HG02852 (cell line): Measurements from ENCODE around the gene ETV6.

Source experiments
- ATAC-seq: cut with Tn5 transposase; IDR thresholded peaks from one replicate; pipeline ENCODE4 v1.9.1; 2021; ENCODE audit warnings: mild to moderate bottlenecking, moderate library complexity; ENCODE audit not compliant: unreplicated experiment

The ETV6 gene

DNA sequence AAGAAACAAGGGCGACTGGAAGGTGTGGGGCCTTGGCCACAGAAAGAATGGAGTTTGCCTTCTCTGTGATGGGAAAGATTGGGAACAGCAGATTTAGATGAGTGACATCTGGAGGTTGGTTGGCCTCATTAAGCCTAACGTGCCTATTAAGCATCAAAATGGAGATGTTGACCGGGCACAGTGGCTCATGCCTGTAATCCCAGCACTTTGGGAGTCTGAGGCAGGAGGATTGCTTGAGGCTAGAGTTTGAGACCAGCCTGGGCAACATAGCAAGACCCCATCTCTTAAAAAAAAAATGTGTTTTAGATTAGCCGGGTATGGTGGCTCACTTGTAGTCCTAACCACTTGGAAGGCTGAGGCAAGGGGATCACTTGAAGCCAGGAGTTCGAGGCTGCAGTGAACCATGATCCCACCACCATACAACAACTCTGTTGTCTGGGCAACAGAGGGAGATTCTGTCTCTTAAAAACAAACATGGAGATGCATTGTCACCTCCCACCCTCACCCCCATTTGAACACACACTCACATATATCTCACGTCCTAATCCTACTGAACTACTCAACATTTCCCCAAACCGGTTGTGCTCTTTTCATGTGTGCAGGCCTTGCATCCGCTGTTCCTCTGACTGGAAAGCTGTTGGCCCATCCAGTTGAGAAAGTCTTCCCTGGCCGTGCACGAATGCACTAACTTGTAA lies 172.1 kb downstream of the ETV6 start:
- ATAC-seq: no peak

DNA sequence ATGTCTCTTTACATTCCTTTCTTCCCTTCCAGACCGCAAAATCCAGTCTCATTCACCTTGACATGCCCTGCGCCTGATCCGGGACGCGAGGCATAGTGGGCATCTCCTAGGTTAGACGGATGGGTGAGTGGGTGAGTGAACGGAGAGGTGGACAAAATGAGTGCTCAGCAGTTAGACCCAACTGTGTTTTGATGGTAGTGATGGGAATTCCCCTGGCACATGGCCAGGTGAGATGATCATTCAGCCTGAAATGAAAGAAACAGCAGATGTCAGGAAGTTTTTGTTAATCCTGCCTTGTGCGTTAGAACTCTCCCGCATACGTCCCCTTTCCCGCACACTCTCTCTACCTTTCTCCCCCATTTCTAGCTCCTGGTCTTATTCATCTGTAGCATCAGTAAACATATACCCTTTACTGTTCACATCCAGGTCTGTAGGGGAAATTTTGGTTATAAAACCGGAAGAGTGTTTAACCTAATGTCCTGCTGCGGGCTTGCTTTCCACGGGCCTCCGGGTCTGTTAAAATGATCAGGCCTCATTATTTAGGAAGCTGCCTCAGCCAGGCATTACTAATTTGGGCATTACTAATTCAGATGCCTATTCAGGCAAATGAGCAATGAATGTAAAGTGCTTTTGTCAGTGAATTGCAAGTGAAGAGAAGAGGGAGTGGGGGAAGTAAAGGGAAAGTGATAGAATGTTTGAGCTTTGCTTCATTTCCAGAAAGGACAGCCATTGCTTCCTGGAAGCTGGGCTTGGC lies 172.8 kb downstream of the ETV6 start:
- no peak for ATAC-seq

DNA sequence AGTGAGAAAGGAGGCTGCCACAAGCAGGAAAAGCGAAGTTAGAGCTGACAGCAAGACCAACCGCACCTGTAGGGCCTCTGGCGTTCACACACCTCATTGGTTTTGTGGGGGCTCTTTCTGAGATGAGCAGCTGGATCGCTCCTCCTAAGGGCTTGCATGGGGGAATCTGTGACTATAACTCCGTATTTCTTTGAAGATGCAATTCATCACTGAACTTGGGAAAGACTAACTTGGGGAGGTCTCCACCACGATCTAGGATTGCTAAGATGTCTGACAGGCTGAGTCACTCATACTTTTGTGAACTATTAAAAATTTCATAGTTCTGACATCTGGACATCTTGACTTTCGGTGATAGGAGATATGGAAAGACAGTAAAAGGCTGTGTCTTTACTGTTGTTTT lies 173.6 kb downstream of the ETV6 start:
- no peak for ATAC-seq

DNA sequence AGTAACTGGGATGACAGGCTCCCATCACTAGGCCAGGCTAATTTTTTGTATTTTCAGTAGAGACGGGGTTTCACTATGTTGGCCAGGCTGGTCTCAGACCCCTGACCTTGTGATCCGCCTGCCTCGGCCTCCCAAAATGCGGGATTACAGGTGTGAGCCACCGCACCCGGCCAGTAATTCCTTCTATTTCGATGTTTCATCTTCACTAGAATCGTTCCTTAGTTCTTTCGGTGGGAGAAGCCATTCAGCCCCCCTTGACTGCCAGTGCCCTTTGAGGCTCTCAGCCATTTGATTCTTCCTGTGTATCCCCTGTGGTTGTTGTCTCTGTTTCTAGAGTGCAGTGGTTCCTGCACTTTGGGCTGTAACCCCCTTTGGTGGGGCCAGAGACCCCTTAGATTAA lies 174.1 kb downstream of the ETV6 start:
- no peak for ATAC-seq

DNA sequence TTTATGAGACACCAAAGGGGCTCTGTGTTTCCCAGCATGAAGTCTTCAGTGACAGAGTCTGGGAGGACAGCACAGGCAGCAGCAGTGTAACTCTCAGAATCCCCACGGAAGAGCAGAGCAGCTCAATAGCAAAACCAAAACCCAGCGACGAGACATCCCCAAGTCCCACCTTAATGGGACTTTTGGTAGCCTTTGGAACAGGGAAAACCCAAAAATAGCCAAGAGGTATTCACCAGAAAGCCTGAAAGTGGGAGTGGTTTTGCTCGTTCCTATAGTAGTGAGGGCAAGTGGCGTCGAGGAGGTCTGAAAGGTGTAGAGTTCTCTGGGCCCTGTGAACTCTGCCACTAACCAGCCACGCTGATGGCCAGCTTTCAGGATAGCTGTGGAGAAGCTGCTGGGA lies 174.6 kb downstream of the ETV6 start:
- ATAC-seq: no peak

DNA sequence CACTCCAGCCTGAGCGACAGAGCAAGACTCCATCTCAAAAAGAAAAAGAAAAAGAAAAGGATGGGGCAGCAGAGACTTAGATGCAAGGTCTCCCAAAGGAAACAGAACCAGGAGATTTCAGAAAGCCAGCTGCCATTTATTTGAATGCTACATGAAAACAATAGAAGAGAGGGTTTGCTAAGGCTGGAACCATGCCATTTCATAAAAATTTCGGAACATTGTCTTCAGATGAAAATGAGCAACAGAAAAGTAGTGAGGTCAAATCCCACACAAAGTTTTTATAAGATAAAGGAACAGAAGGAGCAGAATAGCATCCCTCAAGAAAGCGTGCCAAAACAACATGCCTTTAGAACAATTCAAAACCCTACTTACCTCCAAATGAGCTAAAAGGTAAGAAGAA lies 175.3 kb downstream of the ETV6 start:
- no peak for ATAC-seq

DNA sequence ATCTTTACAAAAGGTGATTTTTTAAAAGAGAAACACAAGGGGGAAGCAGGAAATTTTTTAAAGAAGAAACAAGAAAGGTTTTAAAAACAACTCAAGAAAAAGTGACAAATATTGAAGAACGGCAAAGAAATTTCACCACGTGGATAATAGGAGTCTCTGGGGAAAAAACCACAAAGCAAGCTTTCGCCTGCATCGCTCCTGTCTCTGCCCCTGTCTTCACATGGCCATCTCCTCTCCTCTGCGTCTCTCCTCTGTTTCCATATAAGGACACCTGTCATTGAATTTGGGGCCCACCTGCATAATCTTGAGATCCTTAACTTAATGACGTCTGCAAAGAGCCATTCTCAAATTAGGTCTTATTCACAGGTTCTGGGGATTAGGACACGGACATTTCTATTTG lies 175.8 kb downstream of the ETV6 start:
- no peak for ATAC-seq

DNA sequence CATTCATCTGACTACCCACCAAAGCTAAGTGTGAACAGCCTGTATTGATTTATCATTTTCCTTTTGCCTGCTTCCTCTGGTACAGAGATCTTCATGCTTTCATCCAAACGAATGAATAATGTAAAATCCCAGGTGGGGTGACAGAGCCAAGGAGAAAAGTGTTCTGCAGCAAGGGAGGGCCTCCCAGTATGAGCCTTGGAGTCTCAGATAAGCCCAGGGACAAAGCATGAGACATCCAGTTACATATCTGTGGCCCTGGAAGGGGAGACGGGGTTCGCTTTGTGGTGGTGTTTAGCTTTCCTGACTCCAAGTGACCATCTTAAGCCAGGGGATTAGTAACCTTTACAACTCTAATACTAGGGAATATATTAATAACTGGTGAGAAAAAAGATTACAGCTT lies 177.1 kb downstream of the ETV6 start:
- no peak for ATAC-seq

DNA sequence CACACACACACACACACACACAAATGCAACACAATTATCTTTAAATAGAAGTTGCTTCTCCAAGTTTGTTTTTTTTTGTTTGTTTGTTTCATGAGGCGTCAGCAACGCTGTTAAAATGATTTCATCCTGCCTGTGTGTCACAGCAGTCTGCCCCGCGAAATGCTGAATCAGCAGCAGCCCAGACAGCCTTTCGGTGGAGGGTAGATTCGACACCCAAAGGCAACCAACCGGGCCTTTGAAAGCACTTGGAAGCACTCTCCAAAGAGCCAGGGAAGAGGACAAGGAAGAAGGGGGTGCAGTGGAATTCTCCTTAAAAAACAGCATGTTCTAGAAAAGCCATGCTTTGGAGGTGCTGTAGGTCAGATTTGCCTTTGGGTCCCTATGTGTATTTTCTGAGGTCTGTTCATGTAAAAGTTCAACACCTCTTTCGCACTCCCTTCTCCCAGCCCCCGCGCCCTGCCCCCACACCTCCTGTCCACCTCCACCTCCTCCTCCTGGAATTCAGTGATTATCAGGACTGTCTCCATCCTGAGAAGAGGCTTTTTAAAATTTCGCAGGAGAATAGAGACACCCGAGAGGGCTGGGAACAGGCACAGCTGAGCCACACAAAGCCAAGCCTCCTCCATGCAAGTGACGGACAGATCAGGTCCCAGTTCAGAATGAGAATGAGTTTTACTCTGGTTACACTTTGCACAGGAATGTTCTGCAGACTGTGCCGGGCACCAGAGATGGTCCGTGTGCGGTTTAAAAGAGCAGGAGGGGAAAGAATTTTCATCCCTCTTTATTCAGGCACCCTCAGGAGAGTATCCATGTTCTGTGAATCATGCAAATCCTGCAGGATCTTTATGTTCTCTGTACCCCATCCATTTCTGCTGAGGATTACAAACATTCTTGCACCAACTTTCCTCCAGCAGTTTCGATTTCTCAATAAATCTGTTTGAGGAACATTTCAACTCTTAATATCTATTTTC lies 177.9 kb downstream of the ETV6 start:
- no peak for ATAC-seq

DNA sequence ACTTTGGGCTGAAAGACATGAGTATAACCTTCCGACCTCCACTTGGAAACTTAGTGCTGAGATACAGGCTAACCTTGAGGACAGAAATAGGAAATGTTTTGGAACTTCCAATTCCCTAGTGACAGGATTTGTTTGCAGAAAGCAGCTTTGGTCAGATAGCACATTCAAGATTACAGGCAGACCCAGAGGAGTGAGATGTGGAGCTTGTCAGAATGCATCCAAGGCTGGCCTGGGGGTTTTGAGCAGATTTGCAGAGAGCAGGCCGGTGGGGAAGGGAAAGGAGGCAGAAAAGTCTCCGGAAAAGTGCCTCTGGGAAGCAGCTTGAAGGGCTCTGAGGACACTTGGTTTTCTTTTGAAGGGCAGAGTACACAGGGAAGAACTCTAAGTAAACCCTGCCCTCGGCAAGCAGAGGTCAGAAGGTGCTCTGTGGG lies 180.3 kb downstream of the ETV6 start:
- no peak for ATAC-seq

DNA sequence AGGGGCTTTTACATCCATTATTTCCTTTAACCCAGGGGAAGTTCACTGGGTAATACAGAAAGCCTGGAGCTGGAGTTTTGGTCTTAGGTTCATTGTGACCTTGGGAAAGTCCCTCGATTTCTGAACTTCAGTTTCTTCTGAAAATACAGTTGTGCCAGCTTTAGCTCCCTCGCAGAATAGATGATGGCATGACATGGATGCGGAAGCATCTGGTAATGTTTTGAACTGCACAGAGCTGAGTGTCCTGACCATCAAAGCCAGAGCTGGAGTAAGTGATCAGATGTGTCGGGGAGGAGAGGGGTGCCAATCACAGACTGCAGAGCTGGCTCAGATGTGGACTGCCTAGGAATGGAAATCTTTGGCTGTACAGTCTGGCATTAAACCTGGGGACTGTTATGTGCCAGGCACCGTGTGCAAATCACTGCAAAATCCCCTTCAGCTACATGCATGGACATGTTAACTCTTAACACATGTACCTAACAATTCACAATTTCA lies 180.9 kb downstream of the ETV6 start:
- ATAC-seq: peak; percentile 32

DNA sequence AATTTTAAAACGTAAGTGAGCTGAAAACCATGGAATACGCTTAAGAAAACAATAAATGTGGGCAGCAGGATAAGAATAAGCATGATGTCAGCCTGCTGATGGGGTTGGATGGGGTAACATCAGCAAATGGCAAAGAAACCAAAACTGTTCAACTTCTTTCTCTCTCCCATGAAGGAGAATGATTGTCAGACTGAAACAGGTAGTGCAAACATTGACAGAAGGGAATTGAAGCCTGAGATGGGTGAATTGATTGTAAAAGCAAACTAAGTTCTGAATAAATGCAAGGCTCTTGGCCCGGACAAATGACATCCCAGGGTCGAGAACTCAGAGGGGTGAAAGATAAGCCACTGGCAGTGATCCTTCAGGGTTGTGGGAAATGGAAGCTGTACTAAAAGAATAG lies 182.6 kb downstream of the ETV6 start:
- no peak for ATAC-seq

DNA sequence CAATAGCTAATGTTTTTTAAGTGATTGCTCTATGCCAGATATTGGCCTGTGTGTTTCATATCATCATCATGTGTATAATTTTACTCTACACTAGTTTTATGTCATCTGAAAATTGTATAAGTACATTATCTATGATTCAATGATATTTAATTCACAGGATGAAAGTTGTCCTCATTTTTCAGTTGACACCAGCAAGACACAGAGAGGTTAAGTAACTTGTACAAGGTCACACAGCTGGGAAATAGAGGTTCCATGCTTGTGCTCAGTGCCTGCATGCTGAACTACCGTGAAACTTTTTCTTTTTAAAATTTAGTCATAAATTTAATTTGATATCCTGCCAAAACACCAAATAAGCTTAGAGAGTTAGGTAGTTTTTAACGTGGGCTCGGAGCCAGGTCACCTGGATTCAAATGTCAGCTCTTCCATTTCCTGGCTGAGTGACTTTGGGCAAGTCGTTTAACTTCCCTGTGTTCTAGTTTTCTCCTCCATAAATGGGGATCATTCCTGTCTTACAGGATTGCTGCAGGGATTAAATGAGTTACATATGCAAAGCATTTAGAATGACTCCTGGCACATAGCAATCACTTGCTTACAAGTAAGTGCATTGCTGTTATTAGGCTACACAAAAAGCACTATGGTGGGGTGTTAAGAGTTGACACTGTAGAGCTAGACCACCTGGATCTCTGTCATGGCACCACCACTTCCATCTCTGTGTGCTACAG lies 183.9 kb downstream of the ETV6 start:
- ATAC-seq: no peak

DNA sequence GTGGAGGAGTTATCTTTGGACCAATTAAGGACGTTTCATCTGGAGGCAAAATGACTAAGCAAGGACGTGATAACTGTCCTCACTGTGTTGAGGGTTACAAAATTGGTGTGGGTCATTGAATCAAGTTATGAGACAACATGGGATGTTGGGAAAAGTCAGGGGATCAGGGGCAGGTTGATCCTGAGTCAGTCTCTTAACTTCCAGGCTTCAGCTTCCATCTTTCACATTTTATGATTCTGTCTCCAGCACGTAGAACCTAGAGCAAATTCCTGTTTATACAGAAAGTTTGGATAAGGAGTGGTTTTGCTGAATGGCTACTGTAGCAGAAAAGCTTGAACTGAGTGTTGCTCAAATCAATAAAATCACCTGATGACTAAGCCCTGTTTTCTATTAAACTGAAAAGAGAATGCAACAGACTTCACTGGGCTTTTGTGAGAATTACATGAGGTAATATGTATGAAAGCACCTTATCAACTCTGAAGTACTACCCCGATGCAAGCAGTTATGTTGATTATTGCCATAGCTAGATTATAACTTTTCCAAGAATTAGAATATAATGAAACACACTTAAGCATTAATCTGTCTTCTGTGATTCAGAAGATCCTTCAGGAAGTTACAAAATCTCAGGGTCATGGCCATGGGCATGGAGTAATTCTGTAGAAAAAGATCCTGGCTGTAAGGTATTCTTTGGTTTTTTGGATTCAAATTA lies 184.8 kb downstream of the ETV6 start:
- no peak for ATAC-seq

DNA sequence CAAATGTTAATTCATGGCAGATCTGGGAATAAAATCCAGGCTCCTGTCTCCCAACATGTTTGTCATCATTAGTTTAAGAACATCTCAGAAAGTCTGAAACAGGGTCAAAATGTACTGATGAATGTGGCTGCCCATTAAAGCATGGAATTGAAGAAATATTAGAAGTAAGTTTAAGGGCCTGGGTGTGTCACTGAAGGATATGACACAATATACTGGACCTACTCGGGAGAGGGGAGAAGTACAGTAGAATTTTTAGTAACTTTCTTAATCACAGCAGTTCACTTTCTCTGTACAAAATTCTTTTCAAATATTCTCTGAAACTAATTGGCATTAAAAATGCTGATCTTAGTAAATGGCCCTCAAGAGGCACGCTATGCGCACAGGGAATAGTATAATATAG lies 185.5 kb downstream of the ETV6 start:
- ATAC-seq: no peak

DNA sequence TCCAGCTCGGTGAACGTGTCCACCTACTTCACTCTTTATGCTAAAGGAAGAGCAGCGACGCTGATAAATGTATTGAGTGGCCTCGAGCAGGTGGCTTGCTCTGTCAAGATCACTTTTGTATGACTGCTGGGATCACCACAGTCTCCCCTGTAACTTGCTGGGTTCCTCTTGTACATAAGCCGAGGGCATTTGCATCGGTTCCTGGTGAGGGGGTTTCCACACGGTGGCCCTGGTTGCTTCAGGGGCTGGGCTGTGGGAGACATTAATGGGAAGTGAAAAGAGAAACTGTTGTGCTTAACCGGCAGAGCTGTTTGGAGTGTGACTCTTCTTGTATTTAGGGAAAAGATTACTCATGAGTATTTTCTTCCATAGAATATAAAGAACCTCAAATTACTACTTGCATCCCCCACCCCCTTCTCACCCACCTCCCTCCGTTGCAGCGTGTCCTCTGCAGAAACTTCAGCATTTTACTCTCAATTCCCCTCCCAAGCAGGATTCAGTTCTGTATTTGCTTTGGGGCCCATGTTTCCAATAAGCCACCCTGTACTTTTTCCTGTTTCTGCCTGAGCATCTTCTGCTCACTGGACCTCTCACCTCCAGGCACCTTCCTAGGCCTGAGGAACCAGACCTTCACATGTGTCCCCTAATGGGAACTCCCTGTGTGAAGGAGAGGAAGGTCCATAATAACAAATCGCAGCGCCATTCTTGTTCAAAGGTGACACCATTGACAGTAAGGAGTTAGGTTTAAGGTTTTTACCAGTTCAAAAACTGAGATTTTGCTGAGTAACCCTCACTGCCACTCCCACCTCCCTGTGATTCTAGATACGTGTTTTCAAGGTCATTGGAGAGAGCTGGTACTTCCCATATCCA lies 187.0 kb downstream of the ETV6 start:
- peak; percentile 94 for ATAC-seq

DNA sequence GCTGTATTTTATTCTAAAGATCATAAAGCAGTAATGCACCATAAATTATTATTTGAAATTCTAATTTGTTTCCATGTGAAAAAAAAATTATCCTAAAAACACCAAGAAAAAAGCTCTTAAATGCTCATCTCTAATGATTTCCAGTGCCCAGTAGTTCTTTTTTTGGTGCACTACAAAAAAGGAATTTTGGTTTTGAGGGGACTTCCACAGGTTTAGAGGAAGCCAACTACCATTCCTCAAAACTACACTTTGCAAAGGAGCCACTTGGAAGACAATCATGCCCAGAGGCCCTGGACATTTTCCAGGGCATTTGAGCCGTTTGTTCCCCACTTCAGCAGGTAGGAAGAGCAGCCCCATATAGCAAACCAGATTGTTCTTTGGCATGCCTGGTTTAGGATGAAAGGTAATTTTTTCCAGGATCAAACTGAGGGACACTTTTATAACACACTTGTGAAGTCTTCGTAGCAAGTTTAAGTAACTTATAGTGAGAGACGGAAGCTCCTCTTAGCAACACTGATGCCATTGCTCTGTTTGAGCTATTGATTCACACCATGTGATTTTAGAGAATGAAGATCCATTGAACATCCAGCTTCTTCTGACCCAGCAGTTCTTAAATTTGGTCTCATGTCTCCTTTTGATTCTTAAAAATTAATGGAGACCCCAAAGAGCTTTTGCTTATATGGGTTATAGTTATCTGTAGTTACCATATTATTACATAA lies 187.9 kb downstream of the ETV6 start:
- no peak for ATAC-seq

DNA sequence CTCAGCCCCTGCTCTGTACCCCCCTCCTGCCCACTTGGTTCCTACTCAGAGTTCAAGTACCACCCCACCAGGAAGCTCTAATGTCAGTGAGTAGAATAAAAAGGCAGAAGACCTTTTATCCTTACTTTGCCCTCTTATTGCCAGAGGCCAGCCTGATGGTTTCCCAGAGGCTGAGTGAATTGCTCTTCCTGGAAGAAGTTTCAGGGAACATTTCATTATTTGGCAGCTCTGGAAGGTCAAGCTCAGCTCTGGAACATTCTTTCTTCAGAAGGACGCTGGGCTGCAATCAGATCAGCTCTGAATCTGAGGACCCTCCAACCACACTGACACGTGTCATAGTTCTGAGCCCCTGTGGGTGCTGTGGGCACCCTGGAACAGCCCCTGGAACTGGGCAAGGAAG lies 188.9 kb downstream of the ETV6 start:
- no peak for ATAC-seq
